H1 (cell line): ENCODE data around the gene ARCN1. TPM values are rescaled to one million over a fixed set of nuclear protein-coding genes. Genes with fewer than 3 reads are reported as not detected.

Experiments
- CTCF ChIA-PET: fragments of 300-600 bp; sonication (Branson Sonifier 250); formaldehyde crosslinking; loops from one replicate; lab custom pipeline; 2021; ENCODE audit not compliant: partially characterized antibody; lab: Charles Lee
- POLR2A ChIA-PET: fragments of 300-600 bp; sonication (Branson Sonifier 250); formaldehyde crosslinking; loops from one replicate; lab custom pipeline; 2021; ENCODE audit warnings: inconsistent platforms; ENCODE audit not compliant: partially characterized antibody; lab: Charles Lee
- DNase-seq, 2 experiments: peaks; one replicate each; pipeline versions ENCODE4 v3.0.0 to v3.0.0-alpha.2; 2010 to 2022; ENCODE audit warnings: low spot score in 2 of 2, low read depth in 1 of 2, mixed read lengths in 1 of 2
- FAIRE-seq: peaks from 2 replicates; lab custom pipeline; 2011; peaks lifted over from hg19 to GRCh38; lab: Jason Lieb, UNC
- H2AFZ ChIP-seq: 2 replicates; pipeline ENCODE4 v1.8.1; 2012; ENCODE audit warnings: low read length, inconsistent platforms
- H2AK5ac ChIP-seq: 2 replicates; pipeline ENCODE4 v1.6.1; 2013; ENCODE audit warnings: low read depth, low read length
- H2BK120ac ChIP-seq: replicated peaks from 2 replicates; pipeline ENCODE3; 2013; ENCODE audit warnings: low read depth, low read length, inconsistent platforms
- H2BK12ac ChIP-seq: 2 replicates; pipeline ENCODE4 v1.6.1; 2013; ENCODE audit warnings: low read depth, low read length
- H2BK15ac ChIP-seq: 2 replicates; pipeline ENCODE4 v1.6.1; 2013; ENCODE audit warnings: low read length
- H2BK20ac ChIP-seq: 2 replicates; pipeline ENCODE4 v1.6.1; 2013; ENCODE audit warnings: low read length
- H2BK5ac ChIP-seq: 2 replicates; pipeline ENCODE4 v1.6.1; 2013; ENCODE audit warnings: low read depth, low read length
- H3K14ac ChIP-seq: 2 replicates; pipeline ENCODE4 v1.6.1; 2013; ENCODE audit warnings: inconsistent platforms; ENCODE audit not compliant: insufficient read length
- H3K18ac ChIP-seq: 2 replicates; pipeline ENCODE4 v1.6.1; 2013; ENCODE audit warnings: low read length; ENCODE audit errors: extremely low read depth
- H3K23ac ChIP-seq: 2 replicates; pipeline ENCODE4 v1.6.1; 2013; ENCODE audit warnings: inconsistent platforms; ENCODE audit not compliant: insufficient read length
- H3K23me2 ChIP-seq: 2 replicates; pipeline ENCODE4 v1.6.1; 2013; ENCODE audit warnings: low read depth, low read length
- H3K27ac ChIP-seq: 2 replicates; pipeline ENCODE4 v1.6.1; 2011; ENCODE audit warnings: low read depth, low read length, inconsistent platforms
- H3K27me3 ChIP-seq, 4 experiments: replicated peaks in 1 of 4; 1 replicate in 1 of 4; 2 replicates in 3 of 4; pipeline versions ENCODE4 v1.6.1 to v1.8.1; 2011 to 2013; ENCODE audit warnings: low read length in 3 of 4, mild to moderate bottlenecking in 3 of 4, inconsistent platforms in 2 of 4, mixed read lengths in 2 of 4, moderate library complexity in 1 of 4; ENCODE audit not compliant: control insufficient read depth in 3 of 4, insufficient read depth in 3 of 4; ENCODE audit errors: extremely low read depth in 1 of 4
- H3K36me3 ChIP-seq, 4 experiments: 2 replicates each; pipeline versions ENCODE4 v1.6.1 to v1.8.1; 2011 to 2013; ENCODE audit warnings: mild to moderate bottlenecking in 4 of 4, low read length in 3 of 4, moderate library complexity in 2 of 4, control low read depth in 1 of 4, inconsistent platforms in 1 of 4; ENCODE audit not compliant: insufficient read depth in 4 of 4, control insufficient read depth in 2 of 4
- H3K4ac ChIP-seq: replicated peaks from 2 replicates; pipeline ENCODE3; 2013; ENCODE audit warnings: low read length, low read depth, mixed read lengths, inconsistent platforms; ENCODE audit not compliant: insufficient read length
- H3K4me1 ChIP-seq, 4 experiments: replicated peaks in 1 of 4; 1 replicate in 1 of 4; 2 replicates in 3 of 4; pipeline versions ENCODE4 v1.6.1 to v1.8.1; 2011 to 2013; ENCODE audit warnings: low read length in 3 of 4, inconsistent platforms in 2 of 4, mixed read lengths in 1 of 4; ENCODE audit not compliant: insufficient read depth in 4 of 4, control insufficient read depth in 3 of 4
- H3K4me2 ChIP-seq, 2 experiments: 2 replicates each; pipeline versions ENCODE4 v1.6.1 to v1.8.1; 2011 to 2013; ENCODE audit warnings: low read depth in 2 of 2, low read length in 2 of 2, control low read depth in 1 of 2, inconsistent platforms in 1 of 2, mild to moderate bottlenecking in 1 of 2; ENCODE audit not compliant: insufficient read depth in 1 of 2
- H3K4me3 ChIP-seq, 4 experiments: fragments of 200-600, 300-600 bp in 1 of 4; sonication (generic), shearing (Covaris generic), sonication (Bioruptor Twin) in 1 of 4; 2 replicates each; pipeline versions ENCODE4 v1.5.1 to v1.8.1; 2011 to 2016; ENCODE audit warnings: low read length in 4 of 4, low read depth in 3 of 4, control low read depth in 2 of 4, inconsistent platforms in 2 of 4, mild to moderate bottlenecking in 2 of 4, mixed read lengths in 1 of 4, moderate library complexity in 1 of 4; ENCODE audit not compliant: insufficient read depth in 2 of 4; ENCODE audit errors: extremely low read depth in 1 of 4
- H3K56ac ChIP-seq: replicated peaks from 2 replicates; pipeline ENCODE3; 2013; ENCODE audit warnings: low read depth, mild to moderate bottlenecking, mixed read lengths, low read length, inconsistent platforms; ENCODE audit not compliant: insufficient read length
- H3K79me1 ChIP-seq: 2 replicates; pipeline ENCODE4 v1.6.1; 2013; ENCODE audit warnings: low read depth, low read length, control low read depth
- H3K79me2 ChIP-seq, 2 experiments: 2 replicates each; pipeline versions ENCODE4 v1.6.1 to v1.8.1; 2012 to 2013; ENCODE audit warnings: low read length in 2 of 2, mild to moderate bottlenecking in 2 of 2, inconsistent platforms in 1 of 2; ENCODE audit not compliant: insufficient read depth in 2 of 2, control insufficient read depth in 1 of 2
- H3K9ac ChIP-seq, 4 experiments: replicated peaks in 1 of 4; 1 replicate in 1 of 4; 2 replicates in 3 of 4; pipeline versions ENCODE4 v1.6.1 to v1.8.1; 2011 to 2013; ENCODE audit warnings: low read depth in 3 of 4, low read length in 3 of 4, control low read depth in 2 of 4, mild to moderate bottlenecking in 2 of 4, moderate library complexity in 2 of 4, inconsistent platforms in 1 of 4; ENCODE audit errors: extremely low read depth in 1 of 4
- H3K9me3 ChIP-seq, 2 experiments: 2 replicates each; pipeline versions ENCODE4 v1.6.1 to v1.8.1; 2012 to 2013; ENCODE audit warnings: mild to moderate bottlenecking in 2 of 2, moderate library complexity in 2 of 2, control low read depth in 1 of 2, inconsistent platforms in 1 of 2, low read depth in 1 of 2, low read length in 1 of 2, mixed read lengths in 1 of 2; ENCODE audit not compliant: insufficient read depth in 2 of 2
- H4K20me1 ChIP-seq, 2 experiments: replicated peaks in 1 of 2; 2 replicates each; pipeline versions ENCODE3 to v1.8.1; 2011 to 2013; ENCODE audit warnings: inconsistent platforms in 2 of 2, low read length in 2 of 2, mild to moderate bottlenecking in 1 of 2; ENCODE audit not compliant: insufficient read depth in 2 of 2, control insufficient read depth in 1 of 2
- H4K5ac ChIP-seq: 2 replicates; pipeline ENCODE4 v1.6.1; 2013; ENCODE audit warnings: low read length, low read depth, mixed read lengths, inconsistent platforms; ENCODE audit not compliant: insufficient read length
- H4K8ac ChIP-seq: 2 replicates; pipeline ENCODE4 v1.8.0; 2013; ENCODE audit warnings: mild to moderate bottlenecking, moderate library complexity, low read length, inconsistent platforms; ENCODE audit not compliant: insufficient read depth; ENCODE audit errors: extremely low read depth
- H4K91ac ChIP-seq: replicated peaks from 2 replicates; pipeline ENCODE3; 2013; ENCODE audit warnings: low read length, mixed read lengths, inconsistent platforms; ENCODE audit not compliant: insufficient read length
- ASH2L ChIP-seq: fragments of 200-600, 300-600 bp; sonication (generic); IDR thresholded peaks from one replicate; pipeline ENCODE4 v1.7.1; 2017; ENCODE audit warnings: low read length
- BACH1 ChIP-seq: IDR thresholded peaks from 2 replicates; pipeline ENCODE4 v1.6.1; 2012; ENCODE audit warnings: low read length, improper control_type of control experiment
- CHD1 ChIP-seq: IDR thresholded peaks from 2 replicates; pipeline ENCODE4 v1.6.1; 2012; ENCODE audit warnings: low read depth, low read length, improper control_type of control experiment
- EP300 ChIP-seq, 2 experiments: IDR thresholded peaks; 1 replicate in 1 of 2; 2 replicates in 1 of 2; pipeline ENCODE4 v1.6.1; 2011 to 2012; ENCODE audit warnings: low read depth in 2 of 2, low read length in 2 of 2, mild to moderate bottlenecking in 2 of 2, borderline replicate concordance in 1 of 2, inconsistent platforms in 1 of 2, moderate library complexity in 1 of 2
- FOSL1 ChIP-seq: IDR thresholded peaks from 2 replicates; pipeline ENCODE4 v1.6.1; 2011; ENCODE audit warnings: mild to moderate bottlenecking, low read depth, low read length, moderate library complexity; ENCODE audit not compliant: insufficient read depth
- GTF2F1 ChIP-seq: IDR thresholded peaks from 2 replicates; pipeline ENCODE4 v1.6.1; 2012; ENCODE audit warnings: low read depth, low read length, improper control_type of control experiment, borderline replicate concordance
- NRF1 ChIP-seq: IDR thresholded peaks from 2 replicates; pipeline ENCODE4 v1.6.1; 2011; ENCODE audit warnings: mild to moderate bottlenecking, low read depth, low read length, improper control_type of control experiment
- POLR2AphosphoS5 ChIP-seq: IDR thresholded peaks from 2 replicates; pipeline ENCODE4 v1.6.1; 2011; ENCODE audit warnings: low read depth, low read length
- SIN3A ChIP-seq, 2 experiments: IDR thresholded peaks in 1 of 2; conservative IDR thresholded peaks in 1 of 2; 2 replicates each; pipeline ENCODE4 v1.6.1; 2011 to 2012; ENCODE audit warnings: low read length in 2 of 2, improper control_type of control experiment in 1 of 2, low read depth in 1 of 2, mild to moderate bottlenecking in 1 of 2
- SIX5 ChIP-seq: IDR thresholded peaks from 2 replicates; pipeline ENCODE4 v1.6.1; 2011; ENCODE audit warnings: mild to moderate bottlenecking, low read depth, low read length
- SP1 ChIP-seq: IDR thresholded peaks from 2 replicates; pipeline ENCODE4 v1.6.1; 2011; ENCODE audit warnings: low read depth, low read length
- TAF1 ChIP-seq: IDR thresholded peaks from 2 replicates; pipeline ENCODE4 v1.6.1; 2011; ENCODE audit warnings: mild to moderate bottlenecking, low read depth, low read length
- TEAD4 ChIP-seq: IDR thresholded peaks from 2 replicates; pipeline ENCODE4 v1.6.1; 2012; ENCODE audit warnings: low read depth, low read length, inconsistent platforms, mixed read lengths
- WGBS, 2 experiments: shearing (Covaris generic) in 1 of 2; methylation state at CpG; one replicate each; pipeline versions ENCODE4 v1.1.6 to v1.1.7; 2013 to 2015; ENCODE audit warnings: low lambda C conversion rate in 2 of 2, mixed read lengths in 2 of 2, inconsistent platforms in 1 of 2, low coverage in 1 of 2, missing lambda C conversion rate in 1 of 2; ENCODE audit not compliant: insufficient replicate concordance in 2 of 2, insufficient coverage in 1 of 2, insufficient read length in 1 of 2; ENCODE audit errors: extremely low coverage in 1 of 2, missing lambda C conversion rate in 1 of 2; 5-methylcytosine and 5-hydroxymethylcytosine counted together
- polyA plus RNA-seq, 7 experiments: library from polyadenylated mRNA; depleted of rRNA in 3 of 7; stranded (reverse) in 5 of 7; unstranded in 2 of 7; fragments of >200 nt in 5 of 7; fragments of 200-250 nt in 2 of 7; gene quantifications; 1 replicate in 5 of 7; 2 replicates in 1 of 7; 4 replicates in 1 of 7; pipeline versions ENCODE4 v1.2.1 to v1.2.3, GENCODE V29; 2011 to 2013; ENCODE audit warnings: missing spikeins in 2 of 7, mixed read lengths in 2 of 7
- total RNA-seq: library from RNA; stranded (reverse); fragmentation: NEBNext Ultra II Directional; extraction: Animal tissue kit (Norgen Biotek cat#: 25700); gene quantifications from 2 replicates; pipeline ENCODE4 v1.2.1, GENCODE V29; 2021

The ARCN1 gene
- total and polyA plus RNA-seq, 2 of the 8 experiments (the other 6 are each of a cell fraction or from before 2014, with no cell fraction given): 132 to 146 TPM

GRCh38 chr11:118570787-118571186 is 1.4 kb upstream of the ARCN1 start:
- Histone ChIP-seq H3K4me1 (peaks cover 0 to 4% (median 0%) of the 10 kb centered on the region in 4 experiments; a peak in 1 of 7 replicates), H2BK5ac (no peak overlapping the region), H3K36me3 (no peaks in the 10 kb centered on the region), H3K4me3 (no peak overlapping the region), H3K23ac (no peak overlapping the region), H4K5ac (no peak overlapping the region), H3K79me1 (no peaks in the 10 kb centered on the region), H3K79me2 (peaks cover 13 to 34% of the 10 kb centered on the region in 2 experiments), H3K9me3 (no peaks in the 10 kb centered on the region), H4K20me1 (peaks cover 6 to 8% of the 10 kb centered on the region in 2 experiments), H2BK20ac (no peak overlapping the region), H2BK15ac (no peak overlapping the region), H3K4ac (no peak overlapping the region), H3K18ac (no peak overlapping the region), H3K9ac (no peak overlapping the region), H2AFZ (no peak overlapping the region), H3K14ac (no peak overlapping the region), H3K23me2 (peaks cover 7% of the 10 kb centered on the region; the same call in 1 of the 2 replicates), H2BK12ac (no peak overlapping the region), H3K4me2 (no peak overlapping the region), H4K8ac (no peak overlapping the region), H4K91ac (no peak overlapping the region), H3K27me3 (no peaks in the 10 kb centered on the region), H3K27ac (no peak overlapping the region), H2AK5ac (no peak overlapping the region), H3K56ac (no peak overlapping the region), H2BK120ac (no peak overlapping the region)
- WGBS, 2 experiments: 94% methylated on average over 1 of the region's 1 CpG; no CpG with 5 or more reads in 1 of the 2 experiments
- no peak for FAIRE-seq
- POLR2A ChIA-PET: no interaction called here
- CTCF ChIA-PET: interaction anchor here (0.7 to 1.1 kb wide), 2 partner anchors 41 kb away, joined by 3 read pairs; no protein-coding TSS in a partner anchor
- no peak for DNase-seq
- TF ChIP-seq FOSL1: no peak
- no peak for TF ChIP-seq POLR2AphosphoS5
- no peak for TF ChIP-seq TEAD4
- TF ChIP-seq NRF1: no peak
- no peak for TF ChIP-seq SIX5
- TF ChIP-seq SIN3A (conservative IDR thresholded peaks at IDR 0.05 in 1 of 2, IDR thresholded peaks at IDR 0.05 in 1 of 2; ENCODE audit: low read depth in 1 of 2, low read length in 2 of 2): no peak
- no peak for TF ChIP-seq CHD1
- TF ChIP-seq TAF1: no peak
- TF ChIP-seq ASH2L: no peak
- no peak for TF ChIP-seq EP300 (IDR thresholded peaks at IDR 0.05; ENCODE audit: borderline replicate concordance in 1 of 2, low read depth in 2 of 2, low read length in 2 of 2)
- no peak for TF ChIP-seq BACH1
- no peak for TF ChIP-seq SP1
- no peak for TF ChIP-seq GTF2F1
